Caki2 (cell line): Measurements from ENCODE around the gene UBR1. TPM values are rescaled to one million over a fixed set of nuclear protein-coding genes. Genes with fewer than 3 reads are reported as not detected.
"Not testable (repeated sequence)": the region's sequence is repeated elsewhere in the genome, so short reads cannot be mapped to it uniquely, and the experiment has no call there.

Source experiments
- DNase-seq: peaks from one replicate; pipeline ENCODE4 v3.0.0-alpha.2; 2015; ENCODE audit warnings: low read depth
- in situ Hi-C: cut with HindIII; loops from 2 replicates; pipeline ENCODE4 v1.10.0; 2016; ENCODE audit warnings: low sequenced_read_pairs, low pct_unique_long_range_greater_than_20kb, mixed read lengths
- total RNA-seq: library from RNA; depleted of rRNA; stranded (reverse); fragments of >200 nt; shearing (Covaris generic); gene quantifications from 2 replicates; pipeline ENCODE4 v1.2.3, GENCODE V29; 2014; ENCODE audit warnings: low replicate concordance

UBR1 gene
- total RNA-seq, 1 experiment from 2014 or later: 37.6 TPM

DNA sequence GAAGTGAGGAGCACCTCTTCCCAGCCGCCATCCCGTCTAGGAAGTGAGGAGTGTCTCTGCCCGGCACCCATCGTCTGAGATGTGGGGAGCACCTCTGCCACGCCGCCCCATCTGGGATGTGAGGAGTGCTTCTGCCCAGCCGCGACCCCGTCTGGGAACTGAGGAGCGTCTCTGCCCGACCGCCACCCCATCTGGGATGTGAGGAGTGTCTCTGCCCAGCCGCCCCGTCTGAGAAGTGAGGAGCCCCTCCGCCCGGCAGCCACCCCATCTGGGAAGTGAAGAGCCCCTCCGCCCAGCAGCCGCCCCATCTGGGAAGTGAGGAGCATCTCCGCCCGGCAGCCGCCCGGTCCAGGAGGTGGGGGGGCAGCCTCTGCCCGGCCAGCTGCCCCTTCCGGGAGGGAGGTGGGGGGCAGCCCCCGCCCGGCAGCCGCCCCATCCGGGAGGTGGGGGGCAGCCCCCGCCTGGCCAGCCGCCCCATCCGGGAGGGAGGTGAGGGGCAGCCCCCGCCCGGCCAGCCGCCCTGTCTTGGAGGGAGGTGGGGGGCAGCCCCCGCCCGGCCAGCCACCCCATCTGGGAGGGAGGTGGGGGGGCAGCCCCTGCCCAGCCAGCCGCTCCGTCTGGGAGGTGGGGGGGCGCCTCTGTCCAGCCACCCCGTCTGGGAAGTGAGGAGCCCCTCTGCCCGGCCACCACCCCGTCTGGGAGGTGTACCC, 100.8 kb downstream of the UBR1 start:
- in situ Hi-C loops, DNase-seq: not testable (repeated sequence)

- DNase-seq: no peak
- in situ Hi-C loops: no loop called here
These were observed 106.5 kb downstream of the UBR1 start for GRCh38 chr15:42999201-42999779.

- in situ Hi-C loops: no loop called here
- DNase-seq: no peak
These were observed 109.0 kb downstream of the UBR1 start for GRCh38 chr15:42996871-42997270.

DNA sequence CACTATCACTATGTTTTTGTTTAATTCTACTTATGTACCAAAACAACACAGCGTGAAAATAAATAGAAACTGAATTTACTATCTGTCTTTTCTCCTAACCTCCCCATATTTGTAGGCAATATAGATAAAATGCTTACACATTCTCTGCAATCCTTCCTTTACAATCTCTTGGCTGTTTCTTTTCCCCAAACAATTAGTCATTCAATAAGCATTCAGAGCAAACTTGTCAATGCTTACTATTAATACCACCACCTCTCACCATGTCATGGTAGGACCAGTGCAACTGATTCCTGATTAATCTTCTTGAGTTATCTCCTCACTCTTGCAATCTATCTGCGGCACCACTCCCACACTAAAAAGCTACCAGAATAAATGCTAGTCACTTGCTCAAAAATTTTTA, 111.3 kb downstream of the UBR1 start:
- DNase-seq: no peak
- in situ Hi-C loops: no loop called here

GRCh38 chr15:42992626-42993025, 113.2 kb downstream of the UBR1 start:
- in situ Hi-C loops: no loop called here
- no peak for DNase-seq

GRCh38 chr15:42986693-42987342, 119.0 kb downstream of the UBR1 start:
- in situ Hi-C loops: no loop called here
- no peak for DNase-seq

- in situ Hi-C loops: no loop called here
- DNase-seq: no peak
These were observed 121.3 kb downstream of the UBR1 start for GRCh38 chr15:42984493-42985034.

- in situ Hi-C loops, DNase-seq: not testable (repeated sequence)
These were observed 126.7 kb downstream of the UBR1 start for GRCh38 chr15:42979113-42979512.

DNA sequence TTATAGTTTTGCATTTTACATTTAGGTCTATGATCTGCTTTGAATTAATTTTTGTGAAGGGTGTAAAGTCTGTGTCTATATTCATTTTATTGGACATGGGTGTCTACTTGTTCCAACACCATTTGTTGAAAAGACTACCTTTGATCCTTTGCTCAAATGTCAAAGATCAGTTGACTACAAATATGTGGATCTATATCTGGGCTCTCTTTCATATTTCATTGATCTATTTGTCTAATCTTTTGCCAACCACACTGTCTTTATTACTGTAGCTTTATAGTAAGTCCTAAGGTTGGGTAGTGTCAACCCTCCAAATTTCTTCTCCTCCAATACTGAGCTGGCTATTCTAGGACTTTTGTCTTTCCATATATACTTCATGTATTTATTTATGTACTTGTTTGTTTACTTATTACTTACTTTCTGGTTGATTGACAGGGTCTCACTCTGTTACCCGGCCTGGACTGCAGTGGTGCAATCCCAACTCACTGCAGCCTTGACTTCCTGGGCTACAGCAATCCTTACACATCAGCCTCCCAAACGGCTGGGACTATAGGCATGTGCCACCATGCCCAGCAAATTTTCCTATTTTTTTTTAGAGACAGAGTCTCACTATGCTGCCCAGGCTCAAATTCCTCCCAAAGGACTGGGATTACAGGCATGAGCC, 131.5 kb downstream of the UBR1 start:
- DNase-seq: no peak
- in situ Hi-C loops: no loop called here

DNA sequence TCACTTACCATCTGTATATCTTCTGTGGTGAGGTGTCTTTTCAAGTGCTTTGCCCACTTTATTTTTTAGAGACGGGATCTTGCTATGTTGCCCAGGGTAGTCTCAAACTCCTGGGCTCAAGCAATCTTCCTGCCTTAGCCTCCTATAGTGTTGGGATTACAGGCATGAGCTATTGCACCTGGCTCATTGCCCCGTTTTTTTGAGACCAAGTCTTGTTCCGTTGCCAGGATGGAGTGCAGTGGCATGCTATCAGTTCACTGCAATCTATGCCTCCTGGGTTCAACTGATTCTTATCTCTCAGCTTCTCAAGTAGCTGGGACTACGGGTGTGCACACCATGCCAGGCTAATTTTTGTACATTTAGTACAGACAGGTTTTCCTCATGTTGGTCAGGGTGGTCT, 132.7 kb downstream of the UBR1 start:
- DNase-seq: no peak
- in situ Hi-C loops: no loop called here

GRCh38 chr15:42971830-42972229, 134.0 kb downstream of the UBR1 start:
- in situ Hi-C loops: no loop called here
- DNase-seq: no peak

DNA sequence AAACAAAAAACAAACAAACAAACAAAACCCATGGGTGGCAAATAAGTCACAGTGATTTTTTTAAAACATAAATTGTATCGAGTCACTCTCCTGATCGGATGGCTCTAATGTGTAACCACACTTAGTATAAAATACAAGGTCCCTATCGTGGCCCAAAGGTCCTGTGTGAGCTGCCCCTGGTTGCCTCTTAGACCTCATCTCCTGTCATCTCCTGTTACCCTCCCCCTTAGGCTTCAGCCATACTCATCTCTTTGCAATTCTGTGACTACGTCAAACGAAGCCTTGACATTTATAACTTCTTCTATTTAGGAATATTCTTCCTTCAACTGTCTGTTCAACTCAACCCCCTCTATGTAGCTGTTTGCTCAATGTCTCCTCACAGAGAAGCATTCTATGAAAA, 141.4 kb downstream of the UBR1 start:
- DNase-seq: no peak
- in situ Hi-C loops: no loop called here

DNA sequence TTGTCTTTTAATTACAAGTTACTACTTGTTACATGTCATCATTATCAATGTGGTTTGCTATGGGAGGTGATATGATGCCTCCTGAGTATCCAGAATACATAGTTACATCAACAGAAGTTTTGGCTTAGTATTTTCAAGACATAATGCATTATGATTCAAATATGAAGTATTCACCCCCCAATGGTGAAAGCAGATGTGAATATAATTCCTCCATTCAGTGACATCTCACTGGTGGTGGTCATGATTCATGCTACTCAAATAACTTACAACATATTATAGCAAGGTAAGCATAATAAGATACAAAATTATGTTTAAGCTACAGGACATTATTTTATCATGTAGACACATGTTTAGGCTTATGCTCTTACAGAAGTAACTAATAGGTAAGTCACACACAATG, 150.3 kb downstream of the UBR1 start:
- DNase-seq: no peak
- in situ Hi-C loops: no loop called here

DNA sequence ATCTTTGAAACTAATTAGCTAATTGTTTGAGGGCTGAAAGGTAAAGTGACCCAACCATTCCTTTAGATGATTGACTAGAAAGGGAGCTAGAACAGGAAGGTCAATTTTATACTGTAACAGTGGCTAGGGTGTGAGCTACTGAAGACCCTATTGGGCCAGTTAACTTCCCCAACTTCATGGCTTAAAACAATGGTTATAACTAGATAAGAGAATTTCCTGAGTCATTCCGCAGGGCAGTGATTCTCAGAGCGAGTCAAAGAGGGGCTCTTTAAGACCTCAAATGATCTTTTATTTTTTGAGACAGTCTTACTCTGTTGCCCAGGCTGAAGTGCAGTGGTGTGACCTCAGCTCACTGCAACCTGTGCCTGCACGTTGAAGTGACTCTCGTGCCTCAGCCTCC, 151.5 kb downstream of the UBR1 start:
- DNase-seq: no peak
- in situ Hi-C loops: no loop called here

DNA sequence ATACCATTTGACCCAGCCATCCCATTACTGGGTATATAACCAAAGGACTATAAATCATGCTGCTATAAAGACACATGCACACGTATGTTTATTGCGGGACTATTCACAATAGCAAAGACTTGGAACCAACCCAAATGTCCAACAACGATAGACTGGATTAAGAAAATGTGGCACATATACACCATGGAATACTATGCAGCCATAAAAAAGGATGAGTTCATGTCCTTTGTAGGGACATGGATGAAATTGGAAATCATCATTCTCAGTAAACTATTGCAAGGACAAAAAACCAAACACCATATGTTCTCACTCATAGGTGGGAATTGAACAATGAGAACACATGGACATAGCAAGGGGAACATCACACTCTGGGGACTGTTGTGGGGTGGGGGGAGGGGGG, 156.9 kb downstream of the UBR1 start:
- not testable (repeated sequence) for DNase-seq

GRCh38 chr15:42940527-42940926, 165.3 kb downstream of the UBR1 start:
- DNase-seq: no peak
- in situ Hi-C loops: no loop called here

More for the DNA sequence above, 156.9 kb downstream of the UBR1 start:
- in situ Hi-C loops: not testable (repeated sequence)

GRCh38 chr15:42939841-42940240, 166.0 kb downstream of the UBR1 start:
- in situ Hi-C loops: no loop called here
- no peak for DNase-seq

DNA sequence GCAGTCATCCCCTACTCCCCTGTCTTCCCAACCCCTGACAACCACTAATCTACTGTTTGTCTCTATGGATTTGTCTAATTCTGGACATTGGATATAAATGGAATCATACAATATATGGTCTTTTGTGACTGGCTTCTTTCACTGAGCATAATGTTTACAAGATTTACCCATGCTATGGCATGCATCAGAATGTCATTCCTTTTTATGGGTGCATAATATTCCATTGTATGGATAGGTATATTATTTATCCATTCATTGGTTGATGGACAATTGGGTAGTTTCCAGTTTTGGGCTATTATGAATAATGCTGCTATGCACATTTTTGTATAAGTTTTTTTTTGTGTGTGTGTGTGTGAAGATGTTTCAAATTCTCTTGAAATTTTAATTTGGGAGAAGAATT, 168.7 kb downstream of the UBR1 start:
- in situ Hi-C loops: no loop called here
- DNase-seq: no peak
